ENCODE data around the gene CDC6. TPM values are rescaled to one million over a fixed set of nuclear protein-coding genes. Genes with fewer than 3 reads are reported as not detected.

The CDC6 gene
- total RNA-seq, 2 donors from 2014 or later = 0.66 to 0.78 TPM

DNA sequence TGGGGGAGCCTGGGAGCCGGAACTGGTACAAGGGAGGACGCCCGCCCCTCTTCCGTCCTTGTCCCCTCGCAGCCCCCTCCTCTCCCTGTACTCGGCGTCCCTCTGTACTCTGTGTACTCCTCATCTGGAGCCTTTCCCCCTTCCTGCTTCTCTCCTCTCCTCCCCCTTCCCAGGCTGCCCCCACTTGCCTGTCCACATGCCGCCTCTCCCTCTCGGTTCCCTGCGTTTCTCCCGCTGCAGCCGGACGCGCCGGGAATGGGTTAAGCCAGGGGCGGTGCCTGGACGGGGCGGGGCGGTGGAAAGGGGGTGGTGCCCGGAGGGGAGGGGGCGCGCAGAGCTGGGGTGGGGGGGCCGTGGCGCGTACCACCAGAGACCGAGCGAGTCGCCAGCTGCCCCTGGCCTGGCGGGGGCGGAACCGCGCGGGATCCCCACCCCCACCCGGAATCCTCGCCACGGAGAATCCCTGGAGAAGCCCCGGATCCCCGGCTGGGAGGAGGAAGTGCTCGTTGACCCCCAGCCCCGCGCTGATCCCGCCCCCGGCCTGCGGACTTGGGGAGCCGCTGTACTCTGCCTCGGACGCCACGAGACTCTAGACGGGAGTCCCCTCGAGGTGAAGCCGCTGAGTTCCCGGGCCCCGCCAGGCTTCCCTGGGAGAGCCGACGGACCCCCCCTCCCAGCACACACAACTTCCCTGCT lies 54.3 kb downstream of the CDC6 start:
- H3K9me3 ChIP-seq = no peaks in the 10 kb centered on the region
- H3K27ac ChIP-seq = peak overlapping the region; percentile 71 to 89 (median 80)
- WGBS, 2 donors = 0 to 2% methylated on average over 26 to 47 of the region's 55 CpGs
- peak in 2 of 3 donors; percentile 47 to 55 for TF ChIP-seq POLR2A (IDR thresholded peaks at IDR 0.05)
- TF ChIP-seq CTCF (IDR thresholded peaks at IDR 0.05) = no peak
- no peaks in the 10 kb centered on the region for H3K27me3 ChIP-seq
- ATAC-seq = peak; percentile 55
- no peaks in the 10 kb centered on the region for H3K36me3 ChIP-seq (replicated peaks in 1 of 2; ENCODE audit: insufficient read depth in 1 of 2, low read depth in 2 of 2)
- H3K4me1 ChIP-seq = peaks cover 62% of the 10 kb centered on the region
- H3K4me3 ChIP-seq = peak overlapping the region; percentile 68 to 80
- intact Hi-C loops (cut with DNase I) = no loop called here
- DNase-seq = peak; percentile 70 to 79 (median 74)

DNA sequence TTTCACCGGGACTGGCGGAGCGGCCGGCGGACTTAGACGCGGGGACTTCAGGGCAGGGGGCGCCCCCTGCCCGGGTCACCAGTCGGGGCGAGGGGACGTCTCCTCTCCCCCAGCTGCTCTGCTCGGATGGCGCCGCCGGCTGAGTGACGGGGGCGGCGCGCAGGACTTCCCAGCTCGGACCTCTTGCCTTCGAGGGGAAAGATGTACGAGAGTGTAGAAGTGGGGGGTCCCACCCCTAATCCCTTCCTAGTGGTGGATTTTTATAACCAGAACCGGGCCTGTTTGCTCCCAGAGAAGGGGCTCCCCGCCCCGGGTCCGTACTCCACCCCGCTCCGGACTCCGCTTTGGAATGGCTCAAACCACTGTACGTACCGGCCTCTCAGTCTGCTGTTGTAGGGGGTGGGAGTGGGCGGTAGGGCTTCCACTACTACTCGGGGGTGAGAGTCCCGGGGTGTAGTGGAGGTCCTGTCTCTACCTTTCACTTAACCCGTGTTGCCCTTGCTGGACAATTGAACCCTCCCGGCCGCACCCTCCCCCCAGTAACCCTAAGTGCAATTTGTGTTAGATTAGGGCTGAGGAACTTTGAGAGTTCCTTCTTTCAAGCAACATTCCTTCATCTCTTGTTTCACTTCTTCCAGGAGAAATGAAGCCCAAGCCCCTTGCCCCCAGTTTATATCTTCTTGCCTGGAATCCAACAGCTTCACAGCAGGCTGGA lies 55.0 kb downstream of the CDC6 start:
- H3K9me3 ChIP-seq = no peaks in the 10 kb centered on the region
- ATAC-seq = no peak
- H3K4me3 ChIP-seq = peak overlapping the region; percentile 68 to 80
- TF ChIP-seq CTCF (IDR thresholded peaks at IDR 0.05) = no peak
- no peak for TF ChIP-seq POLR2A (IDR thresholded peaks at IDR 0.05)
- H3K4me1 ChIP-seq = peaks cover 67% of the 10 kb centered on the region
- DNase-seq = no peak
- peak overlapping the region; percentile 71 to 89 (median 80) for H3K27ac ChIP-seq
- 4 to 14% methylated on average over 10 to 31 of the region's 38 CpGs for WGBS, 2 donors
- intact Hi-C loops (cut with DNase I) = no loop called here
- H3K36me3 ChIP-seq (replicated peaks in 1 of 2; ENCODE audit: insufficient read depth in 1 of 2, low read depth in 2 of 2) = no peaks in the 10 kb centered on the region
- H3K27me3 ChIP-seq = no peaks in the 10 kb centered on the region

- ATAC-seq (no peak), DNase-seq (no peak)
- H3K9me3 ChIP-seq = no peaks in the 10 kb centered on the region
- WGBS, 2 donors = 43 to 51% methylated on average over 8 to 15 of the region's 15 CpGs
- peak overlapping the region; percentile 37 to 89 (median 80) for H3K27ac ChIP-seq
- H3K4me3 ChIP-seq = peak overlapping the region in 1 of 2 donors; percentile 68
- peaks cover 75% of the 10 kb centered on the region for H3K4me1 ChIP-seq
- TF ChIP-seq CTCF (IDR thresholded peaks at IDR 0.05) (no peak), POLR2A (IDR thresholded peaks at IDR 0.05) (no peak)
- H3K36me3 ChIP-seq (replicated peaks in 1 of 2; ENCODE audit: insufficient read depth in 1 of 2, low read depth in 2 of 2) = no peaks in the 10 kb centered on the region
- intact Hi-C loops (cut with DNase I) = no loop called here
- H3K27me3 ChIP-seq = no peaks in the 10 kb centered on the region
Observed at GRCh38 chr17:40343219-40344119, 55.8 kb downstream of the CDC6 start.

GRCh38 chr17:40344421-40345160 lies 56.9 kb downstream of the CDC6 start:
- ATAC-seq = no peak
- intact Hi-C loops (cut with DNase I) = no loop called here
- H3K36me3 ChIP-seq (replicated peaks in 1 of 2; ENCODE audit: insufficient read depth in 1 of 2, low read depth in 2 of 2) = peaks cover 0 to under 1% of the 10 kb centered on the region in 2 donors
- H3K4me3 ChIP-seq = no peak overlapping the region
- peaks cover 85% of the 10 kb centered on the region for H3K4me1 ChIP-seq
- DNase-seq = no peak
- no peaks in the 10 kb centered on the region for H3K27me3 ChIP-seq
- H3K27ac ChIP-seq = peak overlapping the region; percentile 46 to 89 (median 80)
- H3K9me3 ChIP-seq = no peaks in the 10 kb centered on the region
- TF ChIP-seq CTCF (IDR thresholded peaks at IDR 0.05) (no peak), POLR2A (IDR thresholded peaks at IDR 0.05) (no peak)
- WGBS, 2 donors = 48 to 60% methylated on average over 7 of the region's 7 CpGs
